Loucy (cell line): ENCODE data around the gene FAM193A.

ENCODE experiments used
- EZH2phosphoT487 ChIP-seq: fragments of 200-600 bp; IDR thresholded peaks from 2 replicates; pipeline ENCODE4 v1.6.1; 2018; ENCODE audit warnings: antibody characterized with exemption, mild to moderate bottlenecking, moderate library complexity, borderline replicate concordance
- TF ChIP-seq, protein P1 (sequence below): fragments of 200-600 bp; sonication (generic); conservative IDR thresholded peaks from 2 replicates; pipeline ENCODE4 v1.5.1; 2014; ENCODE audit warnings: mild to moderate bottlenecking, antibody characterized with exemption, low read length

DNA sequence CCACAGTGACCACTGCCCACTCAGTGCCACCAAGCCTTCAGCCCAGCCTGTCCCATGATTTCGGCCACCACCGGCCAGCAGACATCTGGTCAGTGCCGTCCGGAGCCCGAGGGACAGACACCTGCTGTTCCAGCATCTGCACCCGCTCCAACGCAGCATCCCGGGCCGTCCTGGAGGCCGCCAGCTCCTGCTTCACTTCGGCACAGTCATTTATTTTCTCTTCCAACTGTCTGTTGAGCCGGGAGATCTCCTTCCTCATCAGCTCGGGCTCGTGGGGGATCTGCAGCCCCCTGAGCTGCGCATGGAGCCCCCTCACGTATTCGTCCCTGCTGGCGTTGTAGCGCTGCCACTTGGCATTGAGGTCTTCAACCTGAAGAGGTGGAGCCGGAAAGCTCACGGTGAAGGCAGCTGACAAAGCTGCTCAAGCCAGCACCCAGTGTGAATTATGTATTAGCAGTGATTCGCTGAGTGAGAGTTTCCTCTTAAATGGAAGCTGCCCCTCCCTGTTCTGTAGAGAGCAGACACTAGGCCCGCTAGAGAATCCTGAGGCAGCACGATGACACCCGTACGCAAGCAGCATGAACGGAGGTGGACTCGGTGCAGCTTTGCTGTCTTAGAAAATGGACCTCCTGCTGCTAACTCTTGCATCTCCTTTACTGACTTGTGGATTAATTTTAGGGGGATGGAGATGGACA, 208.3 kb downstream of the FAM193A start:
- TF ChIP-seq, protein P1, sequence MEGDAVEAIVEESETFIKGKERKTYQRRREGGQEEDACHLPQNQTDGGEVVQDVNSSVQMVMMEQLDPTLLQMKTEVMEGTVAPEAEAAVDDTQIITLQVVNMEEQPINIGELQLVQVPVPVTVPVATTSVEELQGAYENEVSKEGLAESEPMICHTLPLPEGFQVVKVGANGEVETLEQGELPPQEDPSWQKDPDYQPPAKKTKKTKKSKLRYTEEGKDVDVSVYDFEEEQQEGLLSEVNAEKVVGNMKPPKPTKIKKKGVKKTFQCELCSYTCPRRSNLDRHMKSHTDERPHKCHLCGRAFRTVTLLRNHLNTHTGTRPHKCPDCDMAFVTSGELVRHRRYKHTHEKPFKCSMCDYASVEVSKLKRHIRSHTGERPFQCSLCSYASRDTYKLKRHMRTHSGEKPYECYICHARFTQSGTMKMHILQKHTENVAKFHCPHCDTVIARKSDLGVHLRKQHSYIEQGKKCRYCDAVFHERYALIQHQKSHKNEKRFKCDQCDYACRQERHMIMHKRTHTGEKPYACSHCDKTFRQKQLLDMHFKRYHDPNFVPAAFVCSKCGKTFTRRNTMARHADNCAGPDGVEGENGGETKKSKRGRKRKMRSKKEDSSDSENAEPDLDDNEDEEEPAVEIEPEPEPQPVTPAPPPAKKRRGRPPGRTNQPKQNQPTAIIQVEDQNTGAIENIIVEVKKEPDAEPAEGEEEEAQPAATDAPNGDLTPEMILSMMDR, result no peak
- TF ChIP-seq EZH2phosphoT487, result no peak
